HL-60/S4 treated with phorbol 12-myristate 13-acetate at 8.2 ng/mL for 4 days and 3 days (cell line): ENCODE measurements around the gene HEMK1.

Experiments
- in situ Hi-C: fragments of 300-500 bp; cut with MboI; formaldehyde crosslinking; loops from 2 replicates; pipeline ENCODE4 v1.15.0; 2022; ENCODE audit warnings: low sequenced_read_pairs

Gene HEMK1

DNA sequence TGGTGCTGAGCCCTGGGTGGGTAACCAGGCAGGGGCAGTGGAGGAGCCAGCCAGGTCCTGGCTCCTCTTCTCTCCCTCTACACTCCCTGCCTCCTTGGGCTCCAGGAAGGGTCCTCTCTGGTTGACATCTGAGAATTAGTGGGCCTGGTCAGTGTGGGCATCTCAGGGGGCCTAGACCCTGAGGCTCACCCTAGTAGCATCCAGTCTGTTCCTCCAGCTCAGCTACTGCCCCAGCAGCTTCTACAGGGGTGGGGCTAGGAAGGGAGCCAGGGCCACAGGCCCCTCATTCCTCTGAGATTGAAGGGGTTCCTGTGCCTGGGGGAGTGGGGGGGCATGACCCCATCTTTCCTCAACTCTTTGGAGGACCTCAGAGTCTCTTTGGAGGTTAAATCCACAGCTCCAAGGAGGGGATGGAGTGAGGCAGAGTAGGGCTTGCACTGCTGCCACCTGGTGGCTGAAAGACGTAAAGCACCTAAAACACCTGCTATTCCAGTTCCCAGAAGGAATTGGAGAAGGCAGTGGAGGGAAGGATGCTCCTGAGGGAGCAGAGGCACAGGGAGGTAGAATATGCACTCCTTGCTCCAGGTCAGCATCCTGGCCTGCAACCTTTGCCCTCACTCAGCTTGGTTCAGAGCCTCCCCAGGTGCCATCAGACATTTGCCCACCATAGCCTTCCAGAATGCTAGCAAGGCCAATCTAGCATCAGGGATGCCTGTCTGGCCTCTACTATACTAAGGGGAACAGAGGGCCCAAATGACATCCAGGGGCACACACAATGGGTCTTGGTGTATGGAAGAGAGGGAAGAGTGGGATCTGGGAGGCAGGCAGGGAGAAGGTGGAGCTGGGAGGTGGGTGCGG lies 26.9 kb upstream of the HEMK1 start:
- in situ Hi-C loops: no loop called here

DNA sequence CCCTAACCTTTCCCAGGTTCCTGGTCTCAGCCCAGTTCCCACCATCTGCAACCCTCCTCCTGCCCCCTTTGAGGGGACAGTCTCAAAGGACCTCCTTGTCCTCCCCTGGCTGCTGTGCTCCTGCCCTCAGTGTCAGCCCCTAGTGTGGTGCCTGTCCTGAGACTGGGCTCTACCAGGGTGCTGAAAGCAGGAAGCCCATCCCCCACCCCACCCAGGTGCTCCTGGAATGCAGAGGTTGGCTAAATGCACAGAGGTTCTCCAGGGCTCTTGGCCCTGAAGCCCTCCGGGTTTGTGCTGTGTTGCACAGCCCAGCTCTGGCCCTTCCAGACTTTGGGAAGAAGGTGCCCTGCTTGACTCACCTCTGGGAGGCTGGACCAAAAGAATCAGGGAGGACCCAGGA lies 23.5 kb upstream of the HEMK1 start:
- in situ Hi-C loops: no loop called here

DNA sequence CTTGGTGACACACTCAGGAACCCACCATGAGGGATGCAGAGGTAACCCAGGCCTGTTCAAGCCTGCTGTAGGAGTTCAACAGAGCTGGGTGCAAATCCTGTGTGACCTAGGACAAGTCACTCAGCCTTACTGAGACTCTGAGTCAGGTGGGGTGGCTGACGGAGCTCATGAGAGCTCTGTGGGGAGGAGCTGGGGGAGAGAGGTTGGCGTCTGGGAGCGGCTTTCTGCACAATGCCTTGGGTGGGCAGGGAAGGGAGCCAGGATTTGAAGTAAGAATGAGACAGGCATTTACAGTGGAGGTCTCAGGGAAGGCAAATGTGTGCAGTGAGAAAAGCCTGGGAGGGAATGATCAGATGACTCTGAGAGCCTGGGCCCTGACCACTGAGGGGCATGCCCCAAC lies 20.1 kb upstream of the HEMK1 start:
- in situ Hi-C loops: no loop called here

DNA sequence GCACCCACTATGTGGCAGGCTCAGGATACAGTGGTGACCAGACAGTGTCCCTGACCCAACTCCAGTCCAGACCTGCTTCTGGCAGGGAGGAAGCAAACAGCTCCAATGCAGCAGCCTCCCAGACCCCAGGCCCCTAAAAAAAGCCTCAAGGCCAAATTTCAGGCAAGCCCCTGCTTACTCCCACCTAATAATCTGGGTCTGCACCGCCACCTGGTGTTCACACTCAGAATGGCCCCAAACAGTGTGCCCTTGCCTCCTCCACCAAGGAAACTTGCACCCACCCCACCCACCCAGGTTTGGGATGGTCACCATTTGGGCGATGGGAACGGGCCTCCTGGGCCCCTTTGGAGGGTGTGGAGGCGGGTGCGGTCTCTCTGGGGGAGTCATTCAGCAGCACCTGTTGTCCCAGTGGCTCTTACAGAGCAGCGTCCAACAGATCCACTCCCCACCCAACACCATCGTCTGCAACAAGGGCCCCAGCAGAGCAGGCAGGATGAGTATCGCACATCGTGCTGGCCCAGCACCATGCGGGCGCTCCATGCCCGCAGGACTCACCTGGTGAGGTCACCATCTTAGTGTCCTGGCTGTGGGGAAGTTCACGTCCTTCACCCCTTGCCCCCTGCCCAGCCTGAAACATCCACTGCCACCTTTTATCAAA lies 19.1 kb upstream of the HEMK1 start:
- in situ Hi-C loops: no loop called here

DNA sequence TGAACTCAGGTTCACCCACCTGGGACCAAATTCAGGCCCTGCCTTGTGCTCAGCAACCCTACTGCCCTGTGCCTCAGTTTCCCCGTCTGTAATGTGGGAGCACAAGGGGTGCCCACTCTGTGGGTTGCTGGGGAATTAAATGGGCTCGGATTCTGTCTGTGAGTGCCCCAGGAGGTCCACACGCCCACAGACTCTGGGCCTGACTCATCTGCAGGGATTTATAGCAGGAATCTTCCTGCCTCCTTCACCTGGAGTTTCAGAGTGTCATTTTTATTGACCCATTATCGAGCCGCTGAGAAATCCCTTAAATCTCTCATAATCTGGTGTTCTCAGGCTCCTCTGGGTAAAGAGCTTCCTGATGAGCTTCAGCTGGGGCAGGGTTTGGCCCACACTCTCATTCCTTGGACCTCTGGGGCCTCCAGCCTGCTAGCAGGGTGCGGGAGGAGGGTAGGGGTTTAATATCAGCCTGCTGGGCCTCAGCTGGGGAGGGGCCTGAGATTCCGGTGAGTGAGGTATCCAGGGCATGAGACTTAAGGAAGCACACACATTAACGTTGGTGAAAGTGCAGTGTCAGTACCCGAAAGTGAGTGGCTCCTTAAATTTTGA lies 18.2 kb upstream of the HEMK1 start:
- in situ Hi-C loops: no loop called here

DNA sequence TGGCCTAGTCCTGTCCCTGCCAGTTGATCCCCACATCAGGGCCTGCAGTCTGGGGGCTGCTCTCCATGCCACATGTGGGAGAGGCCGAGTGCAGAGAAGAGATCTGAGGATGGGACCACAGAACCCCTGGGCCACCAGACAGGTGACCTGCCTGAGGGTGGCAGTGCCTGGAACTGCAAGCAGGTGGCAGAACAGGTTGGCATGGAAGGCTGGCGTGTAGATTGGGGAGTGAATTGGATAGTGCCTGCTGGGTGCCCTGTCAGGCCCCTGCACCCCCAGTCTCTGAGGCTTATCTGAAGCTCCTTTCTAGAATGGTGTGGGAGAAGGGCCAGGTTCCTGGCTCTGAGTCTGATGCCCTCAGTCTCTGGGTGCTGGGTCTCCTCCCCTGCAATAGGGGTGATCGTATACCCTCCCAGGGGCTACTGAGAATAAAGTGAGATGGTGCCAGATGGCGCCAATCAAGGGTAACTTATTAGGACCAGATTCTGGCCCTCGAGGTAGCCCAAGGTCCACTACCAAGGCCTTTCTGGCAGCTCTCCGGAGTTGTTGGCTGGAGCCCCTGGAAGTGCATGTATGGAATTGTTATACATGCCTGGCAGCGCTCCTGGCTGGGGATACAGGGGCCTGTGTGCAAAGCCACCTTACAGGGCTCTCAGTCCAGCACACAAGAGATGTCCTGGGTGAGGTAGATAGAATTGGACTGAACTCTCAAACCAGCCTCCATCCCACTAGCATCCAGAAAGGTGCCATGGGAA lies 17.5 kb upstream of the HEMK1 start:
- in situ Hi-C loops: no loop called here

DNA sequence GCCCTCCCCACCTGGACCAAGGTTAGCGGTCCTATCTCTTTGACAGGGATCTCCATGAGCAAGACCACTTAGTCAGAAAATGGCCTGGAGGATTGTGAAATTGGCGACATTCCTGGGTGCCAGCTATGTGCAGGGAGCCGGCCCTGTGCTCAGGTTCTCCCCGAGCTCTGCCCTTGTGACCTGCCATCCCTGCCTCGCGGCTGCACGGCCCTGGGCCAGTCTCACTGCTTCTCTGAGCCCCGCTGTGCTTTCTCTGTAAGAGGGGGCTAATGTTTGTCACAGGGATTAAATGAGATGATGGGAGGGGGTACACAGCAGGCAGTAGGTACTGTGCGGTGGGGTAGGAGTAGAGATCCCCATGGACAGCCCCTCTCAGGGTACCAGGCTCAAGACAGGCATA lies 16.7 kb upstream of the HEMK1 start:
- in situ Hi-C loops: no loop called here

DNA sequence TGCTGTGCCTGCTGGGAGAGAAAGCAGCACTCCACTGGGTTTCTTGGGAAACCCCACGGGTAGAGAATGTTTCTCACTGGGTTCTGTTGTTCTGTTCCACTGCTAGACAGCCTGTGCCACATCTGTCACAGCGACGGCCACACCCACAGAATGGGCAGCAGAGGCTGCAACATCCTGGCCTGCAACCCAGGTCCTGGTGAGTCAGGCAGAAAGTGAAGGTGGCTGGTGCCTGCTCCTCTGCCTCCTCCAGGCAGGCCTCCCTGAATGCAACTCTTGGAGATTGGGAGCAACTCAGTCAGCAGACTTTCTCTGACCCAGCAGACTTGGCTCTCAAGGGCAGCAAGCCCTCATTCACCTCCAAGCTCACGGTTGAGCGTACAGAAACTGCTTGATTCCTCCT lies 14.8 kb upstream of the HEMK1 start:
- in situ Hi-C loops: no loop called here

DNA sequence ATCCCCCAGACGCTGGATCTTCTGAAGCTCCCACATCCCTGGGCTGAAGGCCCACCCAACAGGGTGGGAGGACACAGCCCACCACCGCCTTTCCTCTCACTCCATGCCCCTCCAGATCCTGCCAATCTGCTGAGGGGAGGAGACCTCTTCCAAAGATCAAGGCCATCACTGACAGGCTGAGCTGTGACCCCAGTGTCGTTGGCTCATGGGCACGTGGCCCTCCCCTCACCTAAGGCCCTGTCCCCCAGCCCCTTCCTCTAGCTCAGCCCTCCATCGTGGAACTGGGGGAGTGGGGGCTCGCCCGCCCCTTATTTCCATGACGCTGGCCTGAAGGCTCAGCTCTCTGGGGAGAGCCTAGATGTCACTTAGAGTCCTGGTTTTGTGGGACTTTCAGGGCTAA lies 12.2 kb upstream of the HEMK1 start:
- in situ Hi-C loops: no loop called here

DNA sequence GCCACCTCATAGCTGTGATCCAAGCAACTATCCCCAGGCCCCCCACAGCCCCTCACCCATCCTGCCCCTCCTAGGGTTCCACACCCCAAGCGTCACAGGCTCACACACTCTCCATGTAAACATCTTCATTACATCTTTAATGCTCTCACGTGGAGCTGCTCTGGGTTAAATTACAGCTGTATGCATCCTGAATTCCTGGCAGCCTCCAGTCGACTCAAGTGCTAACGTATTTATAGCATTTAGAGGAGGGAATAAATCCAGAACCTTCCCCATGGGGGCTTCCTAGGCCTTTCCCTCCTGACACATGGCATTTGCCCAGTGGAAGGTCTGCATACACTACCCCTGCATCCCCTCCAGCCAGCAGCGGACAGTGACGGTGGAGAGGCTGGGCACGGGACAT lies 11.4 kb upstream of the HEMK1 start:
- in situ Hi-C loops: no loop called here

DNA sequence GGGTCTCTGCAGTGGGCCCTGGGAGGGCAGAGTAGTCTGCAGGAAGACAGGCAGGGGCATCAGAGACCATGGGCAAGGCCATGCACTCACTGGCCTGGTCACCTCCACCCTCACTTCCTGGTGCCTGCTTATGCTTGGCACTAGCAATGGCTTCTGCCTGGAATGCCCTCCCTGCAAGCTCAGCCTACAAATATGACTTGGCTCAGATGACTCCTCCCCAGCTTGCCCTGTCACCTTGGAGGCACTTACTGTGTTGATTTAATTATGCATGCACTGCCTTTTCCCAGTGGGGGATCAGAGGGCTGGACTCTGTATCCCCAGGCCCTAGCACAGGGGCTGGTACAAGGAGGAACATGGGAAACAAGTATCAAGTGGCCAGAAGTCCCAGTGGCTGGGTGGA lies 9.6 kb upstream of the HEMK1 start:
- in situ Hi-C loops: no loop called here

DNA sequence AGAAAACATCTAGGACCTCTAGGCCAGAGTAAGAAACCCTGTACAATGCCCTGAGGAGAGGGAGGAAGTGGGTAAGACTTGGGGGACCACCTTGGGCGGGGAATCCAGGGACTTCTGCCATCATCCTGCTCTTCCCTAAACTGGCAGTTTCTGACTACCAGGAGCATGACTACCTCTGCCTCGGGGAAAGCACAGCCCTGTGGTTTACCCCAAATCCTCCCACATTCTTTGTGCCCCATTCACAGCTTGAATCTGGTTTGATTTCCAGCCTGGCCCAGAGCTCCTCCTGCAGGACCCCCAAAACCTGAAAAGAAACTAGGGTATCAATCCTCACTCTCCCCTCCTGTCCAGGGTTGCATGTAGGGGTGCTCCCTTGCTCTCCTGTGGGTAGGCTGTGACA lies 6.5 kb upstream of the HEMK1 start:
- in situ Hi-C loops: no loop called here

DNA sequence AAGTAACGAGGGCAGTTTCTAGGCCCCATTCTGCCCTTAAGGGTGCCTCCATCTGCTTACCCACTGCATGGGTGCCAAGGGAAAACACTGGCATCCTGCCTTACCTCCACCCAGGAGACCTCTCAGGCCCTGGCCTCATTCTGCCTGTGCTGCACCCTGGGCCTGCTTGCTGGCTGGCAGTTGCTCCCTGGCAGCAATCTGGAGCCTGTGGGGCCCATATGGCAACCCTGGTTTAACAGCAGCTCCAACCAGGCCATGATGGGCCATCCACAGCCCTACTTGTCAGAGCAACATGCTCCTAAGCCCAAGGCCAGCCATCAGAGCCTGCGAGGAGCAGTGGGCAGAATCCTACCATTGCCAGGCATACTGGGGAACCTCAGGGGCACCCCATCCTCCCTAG lies 5.5 kb upstream of the HEMK1 start:
- in situ Hi-C loops: no loop called here

DNA sequence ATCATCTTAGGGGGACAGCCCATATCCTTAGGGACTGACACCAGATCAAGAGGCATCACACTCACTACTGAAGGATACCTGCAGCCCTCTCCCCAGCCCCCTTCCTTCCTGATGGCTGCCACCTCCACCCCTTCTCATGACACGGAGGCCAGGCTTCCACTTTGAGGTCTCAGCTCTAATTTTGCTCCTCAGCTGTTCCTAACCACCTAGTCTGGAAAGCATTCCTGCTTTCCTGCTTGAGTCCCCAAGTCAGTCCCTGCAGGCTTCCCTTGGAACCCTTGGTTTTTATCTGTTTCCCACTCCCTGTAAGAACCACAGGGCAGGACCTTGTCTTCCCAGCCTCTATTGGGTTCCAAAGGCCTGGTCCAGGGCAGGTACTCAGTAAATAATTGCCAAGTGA lies 5.0 kb upstream of the HEMK1 start:
- in situ Hi-C loops: no loop called here

DNA sequence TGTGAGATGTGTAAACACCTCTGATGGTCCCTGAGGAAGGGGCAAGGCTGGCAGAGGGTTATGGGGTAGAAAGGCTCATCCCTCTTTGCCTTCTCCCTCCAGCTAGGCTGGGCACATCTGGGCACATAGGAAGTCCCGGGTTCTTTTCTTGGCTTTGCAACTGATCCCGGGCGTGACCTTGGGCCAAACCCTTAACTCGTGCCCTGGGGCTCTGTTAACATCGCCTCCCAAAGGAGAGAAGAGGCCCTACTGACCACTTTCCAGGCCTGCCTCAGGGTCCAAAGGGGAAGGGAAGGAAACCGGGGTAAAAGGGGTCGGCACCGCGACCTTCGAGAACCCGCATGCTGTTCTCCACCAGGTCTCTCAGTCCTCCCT lies 2.3 kb upstream of the HEMK1 start:
- in situ Hi-C loops: no loop called here

DNA sequence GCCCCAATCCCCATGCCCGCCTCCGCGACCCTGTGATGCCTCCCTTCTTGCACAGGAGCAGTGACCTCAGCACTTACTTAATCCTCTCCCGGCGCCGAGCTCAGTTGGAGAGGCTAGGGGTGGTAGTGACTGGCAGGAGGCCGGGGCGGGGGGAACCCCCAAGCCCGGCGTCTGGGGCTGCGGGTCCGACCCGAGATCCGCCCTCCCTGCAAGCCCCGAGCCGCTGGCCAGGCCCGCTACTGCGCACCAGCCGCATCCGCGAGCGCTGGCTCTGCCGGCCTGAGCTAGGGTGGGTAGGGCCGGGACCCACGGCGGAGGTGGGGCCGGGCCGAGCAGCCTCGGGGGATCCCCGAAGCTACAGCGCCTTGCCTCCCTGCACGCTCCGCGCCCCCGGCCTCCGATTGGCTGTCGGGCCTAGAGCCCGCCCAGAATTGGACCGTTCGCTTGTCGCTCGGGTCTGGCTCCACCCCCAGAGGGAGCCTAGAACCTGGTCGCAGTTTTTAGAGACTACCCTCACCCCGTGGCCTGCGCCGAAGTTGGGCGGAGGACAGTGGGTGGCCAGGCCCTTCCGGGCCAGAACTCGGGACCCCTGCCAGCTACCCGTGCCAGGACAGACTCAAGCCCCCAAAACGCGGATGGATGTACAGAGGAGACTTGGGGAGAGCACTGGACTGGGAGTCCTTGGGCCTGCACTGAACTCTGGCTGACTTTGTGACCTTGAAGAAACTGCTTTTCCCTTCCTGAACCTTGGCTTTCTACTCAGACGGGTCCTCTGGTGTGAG lies 1.7 kb upstream of the HEMK1 start, which contains the start of gene C3orf18:
C3orf18 (minus strand) TSS at position 362 of the 782 bp plus-strand sequence. CDS start 2,048 bp downstream, outside the sequence.
- in situ Hi-C loops: no loop called here

DNA sequence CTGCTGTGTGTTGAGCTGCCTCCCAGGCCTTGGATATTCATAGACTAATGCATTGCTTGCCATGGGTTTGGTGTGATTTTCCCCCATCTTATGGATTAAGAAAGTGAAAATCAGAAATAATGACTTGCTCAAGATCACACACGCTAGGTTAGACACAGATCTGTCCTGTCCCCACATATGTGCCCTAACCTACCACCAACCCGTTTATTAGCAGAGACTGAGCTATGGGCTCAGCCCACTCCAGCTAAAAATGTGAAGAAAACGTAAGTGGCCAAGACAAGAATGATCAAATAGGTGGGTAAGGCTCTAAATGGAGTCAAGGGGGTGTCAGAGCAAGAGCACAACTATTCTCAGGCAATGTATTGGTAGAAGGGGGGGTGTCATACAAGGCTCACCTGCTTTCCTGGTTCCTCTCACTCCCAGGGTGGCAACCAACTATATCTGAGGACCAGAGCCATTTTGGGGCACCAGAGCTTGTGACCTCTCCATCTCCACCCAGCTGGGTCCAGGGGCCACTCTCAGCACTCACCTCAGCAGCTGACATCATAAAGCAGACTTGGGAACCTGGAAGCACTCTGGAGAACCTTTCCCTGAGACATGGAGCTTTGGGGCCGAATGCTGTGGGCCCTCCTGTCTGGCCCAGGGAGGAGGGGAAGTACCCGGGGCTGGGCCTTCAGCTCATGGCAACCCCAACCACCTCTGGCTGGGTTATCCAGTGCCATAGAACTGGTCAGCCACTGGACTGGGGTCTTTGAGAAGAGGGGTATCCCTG lies 1.4 kb downstream of the HEMK1 start:
- in situ Hi-C loops: no loop called here

DNA sequence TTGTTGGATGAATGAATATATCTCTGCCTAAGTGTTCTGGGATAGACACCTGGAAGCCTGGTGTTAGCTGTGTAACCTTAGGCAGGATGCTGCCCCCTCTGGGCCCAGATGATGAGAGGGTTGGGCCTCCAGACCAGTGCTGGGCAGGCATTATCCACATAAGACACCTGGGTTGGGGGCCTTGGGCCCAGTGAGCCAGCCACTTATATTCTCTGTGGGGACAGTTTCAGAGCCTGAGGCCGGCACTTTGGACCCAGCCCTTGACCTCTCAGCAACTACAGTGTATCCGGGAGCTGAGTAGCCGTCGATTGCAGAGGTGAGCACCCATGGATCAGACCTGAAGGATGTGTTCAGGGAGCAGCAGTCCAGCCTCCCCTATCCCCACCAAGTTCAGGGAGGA lies 2.2 kb downstream of the HEMK1 start:
- in situ Hi-C loops: no loop called here

DNA sequence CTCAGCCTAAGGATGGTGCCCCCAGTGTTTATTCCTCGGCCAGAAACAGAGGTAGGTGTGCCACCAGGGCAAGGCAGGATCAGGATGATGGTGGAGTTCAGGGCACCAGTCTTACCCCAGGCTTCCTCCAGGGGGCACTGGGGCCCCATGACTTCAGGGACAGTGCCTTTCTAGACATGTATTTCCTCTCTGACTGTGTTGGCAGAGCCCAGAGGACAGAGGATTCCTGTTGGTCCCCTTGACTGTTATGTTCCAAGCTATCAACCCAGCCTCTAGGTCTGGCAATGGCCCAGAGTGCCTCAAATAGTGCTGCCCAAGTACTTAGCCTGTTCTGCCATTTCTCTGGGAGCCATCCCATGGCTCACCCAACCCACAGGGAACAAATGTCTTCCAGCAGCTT lies 2.8 kb downstream of the HEMK1 start:
- in situ Hi-C loops: no loop called here

DNA sequence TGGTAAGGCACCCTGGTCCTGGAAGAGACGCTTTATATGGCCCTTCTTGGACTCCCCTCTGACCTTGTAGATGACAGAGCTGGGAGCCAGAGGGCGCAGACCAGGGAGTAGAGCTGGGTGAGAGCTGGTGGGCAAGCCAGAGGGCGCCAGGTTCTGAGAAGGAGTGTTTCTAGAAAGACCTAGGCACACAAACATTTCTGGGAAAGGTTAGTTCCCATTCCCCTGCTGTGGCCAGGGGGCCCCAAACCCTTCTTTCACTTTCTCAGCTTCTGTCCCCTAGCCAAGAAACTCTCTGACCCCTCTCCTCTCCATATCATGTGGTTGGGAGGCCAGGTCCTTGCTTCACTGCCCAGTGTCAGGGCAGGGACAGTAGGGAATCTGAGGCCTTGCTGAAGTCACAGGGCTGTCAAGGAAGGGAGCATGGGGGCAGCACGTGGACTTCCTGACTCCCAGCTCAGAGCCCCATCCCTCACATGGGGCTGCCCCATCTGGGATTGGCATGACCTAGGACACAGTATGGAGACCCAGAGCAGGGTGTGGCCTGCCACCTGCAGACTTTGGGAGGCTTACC lies 3.6 kb downstream of the HEMK1 start:
- in situ Hi-C loops: no loop called here
